Effector memory CD4-positive, alpha-beta T cell (primary cell): ENCODE data around the gene DPM2.
A peak's percentile ranks its signal among the peaks of the same experiment; 100 is the strongest.

ENCODE experiments used
- DNase-seq, 3 donors: peaks; one replicate each; pipeline ENCODE4 v3.0.0-alpha.2; 2020
- H3K27ac ChIP-seq: 2 replicates; pipeline ENCODE4 v1.7.0; 2013; ENCODE audit warnings: mild to moderate bottlenecking, low read length, moderate library complexity; ENCODE audit not compliant: insufficient read depth, poor library complexity, severe bottlenecking
- H3K27me3 ChIP-seq: replicated peaks from 2 replicates; pipeline ENCODE4 v1.7.0; 2013; ENCODE audit warnings: mild to moderate bottlenecking, low read length; ENCODE audit not compliant: insufficient read depth, control insufficient read depth, poor library complexity, severe bottlenecking
- H3K36me3 ChIP-seq: 2 replicates; pipeline ENCODE4 v1.7.0; 2013; ENCODE audit warnings: mild to moderate bottlenecking, low read length, moderate library complexity; ENCODE audit not compliant: control insufficient read depth, insufficient read depth
- H3K4me1 ChIP-seq: 2 replicates; pipeline ENCODE4 v1.7.0; 2013; ENCODE audit warnings: low read length, mild to moderate bottlenecking; ENCODE audit not compliant: control insufficient read depth, insufficient read depth, poor library complexity, severe bottlenecking
- H3K4me3 ChIP-seq: 2 replicates; pipeline ENCODE4 v1.7.0; 2013; ENCODE audit warnings: low read length, low read depth, mild to moderate bottlenecking; ENCODE audit not compliant: insufficient read depth, poor library complexity, severe bottlenecking
- H3K9me3 ChIP-seq: 2 replicates; pipeline ENCODE4 v1.7.0; 2013; ENCODE audit warnings: mild to moderate bottlenecking, low read length, moderate library complexity; ENCODE audit not compliant: control insufficient read depth

Gene DPM2

DNA sequence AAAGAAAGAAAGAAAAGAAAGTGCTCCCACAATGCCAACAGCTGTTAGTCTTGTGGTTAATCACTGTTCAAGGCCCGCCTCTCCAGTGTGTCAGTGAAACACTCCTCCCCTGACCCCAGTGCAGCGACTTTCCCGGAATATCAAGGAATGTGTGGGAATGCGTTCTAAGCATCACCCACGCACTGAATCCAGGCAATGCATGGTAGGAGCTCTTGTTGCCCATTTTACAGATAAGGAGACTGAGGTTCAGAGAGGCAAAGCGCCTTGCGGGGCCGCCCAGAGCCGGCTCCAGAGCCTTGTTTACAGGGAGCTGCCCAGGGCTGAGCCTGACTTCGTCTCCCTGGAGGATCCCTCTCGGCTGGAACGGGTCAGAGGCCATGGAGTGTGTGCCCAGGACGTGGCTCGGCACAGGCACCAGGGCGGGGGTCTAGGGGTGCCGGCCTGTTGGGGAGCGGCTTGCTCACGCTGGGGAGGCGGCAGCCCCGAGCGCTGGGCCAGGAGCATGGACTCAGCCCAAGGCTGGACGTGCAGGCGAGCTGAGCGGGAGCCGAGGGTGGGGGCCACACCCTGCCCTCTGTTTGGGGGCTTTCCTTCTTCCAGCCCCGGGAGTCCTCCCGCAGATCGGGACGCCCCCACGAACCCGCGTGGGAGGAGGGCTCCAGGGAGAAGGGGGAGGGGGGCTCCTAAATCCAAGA lies 39.1 kb downstream of the DPM2 start:
- Histone ChIP-seq H3K27ac (peak overlapping the region; percentile 55), H3K36me3 (peaks cover 36% of the 10 kb centered on the region), H3K27me3 (no peaks in the 10 kb centered on the region), H3K4me3 (peak overlapping the region; percentile 89), H3K9me3 (no peaks in the 10 kb centered on the region), H3K4me1 (peaks cover 36% of the 10 kb centered on the region)
- no peak for DNase-seq

DNA sequence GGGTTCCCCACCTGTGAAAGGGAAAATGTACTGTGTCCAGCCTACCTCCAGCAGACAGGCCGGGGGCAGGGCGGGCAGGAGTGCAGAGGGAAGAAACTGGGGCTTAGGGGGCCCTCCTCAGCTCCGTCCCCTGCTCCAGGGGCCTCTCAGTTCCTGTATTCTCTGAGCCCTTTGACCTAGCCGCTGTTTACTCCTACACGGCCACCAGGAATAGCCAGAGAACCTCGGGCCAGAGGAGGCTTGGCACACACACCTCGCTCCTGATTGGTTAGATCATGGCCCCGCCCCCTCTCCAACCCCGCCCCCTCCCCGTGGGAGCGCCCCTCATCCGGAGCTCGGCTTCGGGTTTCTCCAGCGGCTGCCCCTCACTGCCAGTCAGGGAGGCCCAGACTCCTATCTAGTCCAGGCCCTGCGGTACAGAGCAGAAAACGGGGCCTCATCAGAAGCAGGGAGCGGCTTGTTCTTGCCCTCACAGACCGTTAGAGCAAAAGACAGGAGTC lies 40.4 kb downstream of the DPM2 start:
- no peak overlapping the region for H3K27ac ChIP-seq
- H3K36me3 ChIP-seq, result peaks cover 50% of the 10 kb centered on the region
- no peak for DNase-seq
- H3K9me3 ChIP-seq, result no peaks in the 10 kb centered on the region
- H3K4me3 ChIP-seq, result no peak overlapping the region
- H3K27me3 ChIP-seq, result no peaks in the 10 kb centered on the region
- peaks cover 31% of the 10 kb centered on the region for H3K4me1 ChIP-seq

GRCh38 chr9:127896395-127897192 lies 41.1 kb downstream of the DPM2 start:
- peaks cover 31% of the 10 kb centered on the region for H3K4me1 ChIP-seq
- H3K27me3 ChIP-seq, result no peaks in the 10 kb centered on the region
- H3K36me3 ChIP-seq, result peaks cover 53% of the 10 kb centered on the region
- no peak for DNase-seq
- no peak overlapping the region for H3K27ac ChIP-seq
- no peaks in the 10 kb centered on the region for H3K9me3 ChIP-seq
- H3K4me3 ChIP-seq, result no peak overlapping the region

- Histone ChIP-seq H3K9me3 (no peaks in the 10 kb centered on the region), H3K27me3 (no peaks in the 10 kb centered on the region), H3K4me3 (no peak overlapping the region), H3K27ac (no peak overlapping the region), H3K4me1 (peaks cover 31% of the 10 kb centered on the region), H3K36me3 (peaks cover 59% of the 10 kb centered on the region)
- DNase-seq, result no peak
Observed at GRCh38 chr9:127895811-127896210, 41.8 kb downstream of the DPM2 start.

- peaks cover 67% of the 10 kb centered on the region for H3K36me3 ChIP-seq
- no peaks in the 10 kb centered on the region for H3K9me3 ChIP-seq
- no peaks in the 10 kb centered on the region for H3K27me3 ChIP-seq
- DNase-seq, result no peak
- peaks cover 17% of the 10 kb centered on the region for H3K4me1 ChIP-seq
- no peak overlapping the region for H3K4me3 ChIP-seq
- no peak overlapping the region for H3K27ac ChIP-seq
Observed at GRCh38 chr9:127893392-127893791, 44.3 kb downstream of the DPM2 start.

DNA sequence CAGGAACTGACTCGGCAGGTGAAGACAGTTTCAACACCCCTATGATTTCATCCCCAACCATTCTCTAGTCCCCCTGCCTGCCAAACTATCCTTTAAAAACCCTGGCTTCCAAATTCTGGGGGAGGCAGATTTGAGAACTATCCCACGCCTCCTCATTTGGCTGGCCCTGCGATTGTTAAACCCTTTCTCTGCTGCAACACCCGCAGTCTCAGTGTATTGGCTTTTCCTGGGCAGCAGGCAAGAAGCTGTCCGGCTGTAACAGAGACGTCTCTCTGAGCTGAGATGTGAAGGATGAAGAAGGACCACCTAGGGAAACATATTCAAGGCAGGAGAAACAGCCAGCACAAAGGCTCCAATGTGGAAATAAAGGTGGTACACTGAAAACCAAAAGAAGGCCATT lies 44.8 kb downstream of the DPM2 start:
- H3K27me3 ChIP-seq, result no peaks in the 10 kb centered on the region
- peaks cover 70% of the 10 kb centered on the region for H3K36me3 ChIP-seq
- DNase-seq, result no peak
- H3K27ac ChIP-seq, result no peak overlapping the region
- H3K4me3 ChIP-seq, result no peak overlapping the region
- H3K4me1 ChIP-seq, result peaks cover 11% of the 10 kb centered on the region
- no peaks in the 10 kb centered on the region for H3K9me3 ChIP-seq

- Histone ChIP-seq H3K4me1 (no peaks in the 10 kb centered on the region), H3K36me3 (peaks cover 76% of the 10 kb centered on the region), H3K27ac (no peak overlapping the region), H3K9me3 (no peaks in the 10 kb centered on the region), H3K4me3 (no peak overlapping the region), H3K27me3 (no peaks in the 10 kb centered on the region)
- no peak for DNase-seq
Observed at GRCh38 chr9:127890053-127890452, 47.6 kb downstream of the DPM2 start.

DNA sequence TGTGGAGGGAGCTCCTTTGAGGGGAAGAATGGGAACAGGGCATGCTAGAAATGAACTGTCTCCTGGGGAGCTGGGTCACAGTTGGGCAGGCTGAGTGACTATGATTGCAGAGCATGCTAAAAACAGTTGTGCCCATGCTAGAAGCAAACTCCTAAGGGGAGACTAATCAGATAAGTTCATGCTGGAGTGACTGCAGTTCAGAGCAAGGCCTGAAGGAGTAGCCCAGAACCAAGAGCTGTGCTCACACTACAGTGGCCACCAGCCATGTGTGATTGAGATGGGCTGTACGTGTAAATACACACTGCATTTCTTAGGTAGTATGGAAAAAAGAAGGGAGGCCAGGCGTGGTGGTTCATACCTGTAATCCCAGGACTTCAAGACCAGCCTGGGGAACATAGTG lies 49.9 kb downstream of the DPM2 start:
- DNase-seq, result no peak
- Histone ChIP-seq H3K9me3 (no peaks in the 10 kb centered on the region), H3K4me3 (no peak overlapping the region), H3K4me1 (peaks cover under 1% of the 10 kb centered on the region), H3K27ac (no peak overlapping the region), H3K27me3 (no peaks in the 10 kb centered on the region), H3K36me3 (peaks cover 59% of the 10 kb centered on the region)

DNA sequence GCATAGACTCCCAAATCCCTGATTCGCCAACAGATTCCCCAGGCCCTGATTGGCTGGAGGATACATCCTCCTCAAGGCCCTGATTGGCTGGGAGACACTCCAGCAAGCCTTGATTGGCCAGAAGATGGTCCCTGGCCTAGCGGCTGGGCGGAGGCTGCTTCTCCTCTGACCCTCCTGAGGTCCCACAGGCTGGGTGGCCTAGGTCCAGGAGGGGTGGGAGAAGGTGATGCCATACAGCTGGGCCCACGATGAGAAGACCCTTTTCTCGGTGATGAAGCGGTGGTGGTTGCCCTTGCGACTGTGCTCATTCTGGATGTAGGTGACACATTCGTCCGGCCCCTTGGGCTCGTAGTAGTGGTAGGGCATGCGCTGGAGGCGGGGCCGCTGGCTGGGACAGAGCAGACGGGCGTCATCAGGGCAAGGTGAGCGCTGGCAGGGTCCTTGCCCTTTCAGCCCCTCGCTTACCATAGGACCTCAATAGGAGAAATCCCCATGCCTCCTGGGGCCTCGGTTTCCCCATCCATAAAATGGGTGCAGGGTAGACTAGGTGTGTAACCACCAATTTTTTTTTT lies 51.2 kb downstream of the DPM2 start:
- no peaks in the 10 kb centered on the region for H3K9me3 ChIP-seq
- no peak overlapping the region for H3K27ac ChIP-seq
- peaks cover 51% of the 10 kb centered on the region for H3K36me3 ChIP-seq
- no peak overlapping the region for H3K4me3 ChIP-seq
- no peak for DNase-seq
- no peaks in the 10 kb centered on the region for H3K27me3 ChIP-seq
- H3K4me1 ChIP-seq, result peaks cover 2% of the 10 kb centered on the region
